Measurements from ENCODE around the gene KRTAP10-1.

Gene KRTAP10-1

GRCh38 chr21:44523567-44524413 lies 16.2 kb downstream of the KRTAP10-1 start:
- TF ChIP-seq, protein P1, sequence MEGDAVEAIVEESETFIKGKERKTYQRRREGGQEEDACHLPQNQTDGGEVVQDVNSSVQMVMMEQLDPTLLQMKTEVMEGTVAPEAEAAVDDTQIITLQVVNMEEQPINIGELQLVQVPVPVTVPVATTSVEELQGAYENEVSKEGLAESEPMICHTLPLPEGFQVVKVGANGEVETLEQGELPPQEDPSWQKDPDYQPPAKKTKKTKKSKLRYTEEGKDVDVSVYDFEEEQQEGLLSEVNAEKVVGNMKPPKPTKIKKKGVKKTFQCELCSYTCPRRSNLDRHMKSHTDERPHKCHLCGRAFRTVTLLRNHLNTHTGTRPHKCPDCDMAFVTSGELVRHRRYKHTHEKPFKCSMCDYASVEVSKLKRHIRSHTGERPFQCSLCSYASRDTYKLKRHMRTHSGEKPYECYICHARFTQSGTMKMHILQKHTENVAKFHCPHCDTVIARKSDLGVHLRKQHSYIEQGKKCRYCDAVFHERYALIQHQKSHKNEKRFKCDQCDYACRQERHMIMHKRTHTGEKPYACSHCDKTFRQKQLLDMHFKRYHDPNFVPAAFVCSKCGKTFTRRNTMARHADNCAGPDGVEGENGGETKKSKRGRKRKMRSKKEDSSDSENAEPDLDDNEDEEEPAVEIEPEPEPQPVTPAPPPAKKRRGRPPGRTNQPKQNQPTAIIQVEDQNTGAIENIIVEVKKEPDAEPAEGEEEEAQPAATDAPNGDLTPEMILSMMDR (IDR thresholded peaks at IDR 0.05; ENCODE audit: low read depth, low read length), result no peak
- no peak overlapping the region for H3K4me3 ChIP-seq (ENCODE audit: low read depth, low read length)

DNA sequence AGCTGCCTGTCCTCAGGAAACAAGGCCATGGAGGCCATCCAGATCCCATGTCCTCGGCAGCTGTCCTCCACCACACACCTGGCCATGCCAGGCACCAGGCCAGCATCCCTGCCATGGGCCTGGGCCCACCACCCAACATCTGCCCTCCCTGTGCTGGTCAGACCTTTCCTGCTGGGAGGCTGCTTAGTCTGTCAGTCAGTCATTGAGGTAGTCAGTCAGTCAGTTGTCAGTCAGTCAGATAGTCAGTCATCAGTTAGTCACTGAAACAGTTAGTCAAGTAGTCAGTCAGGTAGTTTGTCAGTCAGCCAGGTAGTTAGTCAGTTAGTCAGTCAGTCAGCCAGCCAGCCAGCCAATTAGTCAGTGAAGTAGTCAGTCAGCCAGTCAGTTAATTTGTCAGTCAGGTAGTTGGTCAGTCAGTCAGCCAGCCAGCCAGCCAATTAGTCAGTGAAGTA lies 17.2 kb downstream of the KRTAP10-1 start:
- TF ChIP-seq, protein P1 (IDR thresholded peaks at IDR 0.05; ENCODE audit: low read depth, low read length), result no peak

GRCh38 chr21:44521928-44522752 lies 17.9 kb downstream of the KRTAP10-1 start:
- TF ChIP-seq, protein P1 (IDR thresholded peaks at IDR 0.05; ENCODE audit: low read depth, low read length), result no peak

More for the DNA sequence above, 17.2 kb downstream of the KRTAP10-1 start:
- H3K4me3 ChIP-seq (ENCODE audit: low read depth, low read length), result no peak overlapping the region

DNA sequence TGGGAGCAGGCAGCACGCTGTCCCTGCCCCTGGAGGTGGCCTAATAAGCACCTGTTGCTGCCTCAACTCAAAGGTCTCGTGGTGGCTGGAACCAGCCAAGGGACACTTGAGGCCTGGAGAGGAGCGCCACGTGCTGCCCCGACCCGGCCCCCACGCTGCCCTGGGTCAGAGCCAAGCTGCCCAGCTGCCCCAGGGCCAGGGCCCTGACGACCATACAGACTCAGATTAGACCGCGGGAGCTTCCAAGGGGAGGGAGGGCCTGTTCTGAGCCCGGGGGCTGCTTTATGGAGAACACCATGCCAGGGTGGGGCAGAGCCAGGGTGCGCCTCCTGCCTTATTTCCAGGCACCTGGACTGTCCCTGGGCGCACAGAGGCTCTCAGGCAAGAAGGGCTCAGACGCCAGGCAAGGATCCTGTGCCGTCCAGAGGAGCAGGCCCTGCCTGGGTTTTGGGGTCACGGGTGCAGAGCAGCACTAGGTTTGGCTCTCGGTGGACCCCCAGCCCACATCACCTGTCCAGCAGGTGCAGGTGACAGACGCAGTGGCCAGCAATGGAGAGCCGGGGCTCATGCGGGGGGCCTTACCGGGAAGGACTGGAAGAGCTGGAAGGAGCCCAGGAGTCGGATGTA lies 18.6 kb downstream of the KRTAP10-1 start:
- TF ChIP-seq, protein P1 (IDR thresholded peaks at IDR 0.05; ENCODE audit: low read depth, low read length), result no peak
- H3K4me3 ChIP-seq (ENCODE audit: low read depth, low read length), result no peak overlapping the region

More at GRCh38 chr21:44521928-44522752, 17.9 kb downstream of the KRTAP10-1 start:
- no peak overlapping the region for H3K4me3 ChIP-seq (ENCODE audit: low read depth, low read length)

DNA sequence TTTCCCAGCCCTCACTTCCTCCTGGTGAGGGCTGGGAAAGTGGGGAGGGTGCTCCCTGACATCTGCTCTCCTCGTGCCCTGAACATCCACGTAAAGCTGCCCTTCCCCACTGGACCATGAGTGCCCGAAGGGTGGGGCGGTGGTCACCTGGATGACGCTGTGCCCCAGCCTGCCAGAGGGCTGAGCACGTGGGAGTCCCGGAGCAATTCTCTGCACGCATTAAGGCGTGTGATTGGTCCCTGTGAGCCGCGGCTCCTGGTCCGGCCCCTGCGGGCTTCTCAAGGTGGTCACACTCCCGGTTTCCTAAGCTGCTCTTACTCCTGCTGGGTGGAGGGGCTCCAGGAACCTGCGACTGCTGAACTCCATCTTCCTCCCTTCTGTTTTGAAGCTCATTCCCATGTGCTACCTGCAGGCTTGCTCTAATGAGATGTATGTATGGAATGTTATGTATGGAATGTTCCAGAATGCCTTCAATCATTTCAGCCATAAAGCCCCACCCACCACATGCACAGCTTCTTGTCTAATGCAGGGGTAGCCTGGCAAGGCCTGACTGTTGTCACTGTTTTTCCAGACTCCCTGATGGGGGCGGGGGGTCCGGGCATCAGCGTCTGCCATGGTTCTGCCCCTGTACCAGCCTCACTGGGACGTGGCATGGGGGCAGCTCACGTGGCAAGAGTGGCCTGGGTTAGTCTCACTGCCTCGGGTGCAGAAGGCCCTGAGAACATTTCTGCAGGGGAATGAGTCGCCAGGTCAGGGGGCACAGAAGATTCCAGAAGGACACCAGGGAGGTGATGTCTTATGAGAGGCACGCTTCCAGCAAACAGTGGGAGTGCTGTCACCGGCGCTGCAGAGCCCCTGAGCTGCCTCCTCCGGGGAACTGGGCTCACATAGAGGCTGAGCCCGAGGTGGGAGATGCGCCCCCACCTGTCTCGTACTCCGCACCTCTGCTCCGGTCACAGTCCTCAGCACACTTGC lies 19.4 kb downstream of the KRTAP10-1 start:
- no peak overlapping the region for H3K4me3 ChIP-seq (ENCODE audit: low read depth, low read length)
- TF ChIP-seq, protein P1 (IDR thresholded peaks at IDR 0.05; ENCODE audit: low read depth, low read length), result no peak

Measured in WI38 (cell line).